ENCODE data around the gene HABP4. TPM values are rescaled to one million over a fixed set of nuclear protein-coding genes. Genes with fewer than 3 reads are reported as not detected.

HABP4 gene
- total and polyA plus RNA-seq, 10 donors, result 6.3 to 10.6 (median 7.7) TPM

DNA sequence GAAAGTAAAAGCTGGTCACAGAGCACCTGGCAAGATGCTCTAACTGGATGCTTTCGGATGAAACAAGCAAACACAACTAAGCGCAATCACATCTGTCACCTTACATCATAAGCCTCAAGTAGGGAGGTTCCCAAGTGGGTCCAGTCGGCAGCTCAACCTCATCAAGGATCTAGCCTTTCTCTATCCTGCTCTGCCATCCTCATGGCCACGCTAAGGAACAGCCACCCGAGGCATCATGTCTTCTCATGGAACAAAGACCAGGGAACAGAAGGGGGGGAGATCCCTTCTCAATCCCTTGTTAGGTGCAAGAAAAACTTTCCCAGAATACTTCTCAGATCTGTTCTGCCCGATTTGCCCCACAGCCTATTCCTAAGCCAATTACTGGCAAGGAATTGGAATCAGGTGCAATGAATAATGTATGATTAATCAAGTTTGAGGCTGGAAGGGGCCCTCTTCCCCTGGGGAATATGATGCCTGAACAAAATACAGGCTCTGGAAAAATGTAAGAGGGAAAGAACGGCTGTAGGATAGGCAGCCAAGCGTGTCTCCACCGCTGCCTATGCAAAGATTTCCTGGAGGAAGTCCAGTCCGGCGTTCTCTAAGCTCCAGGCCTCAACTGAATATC is 1.3 kb upstream of the HABP4 start:
- H3K4me3 ChIP-seq, result no peak overlapping the region
- H3K4me1 ChIP-seq, result peaks cover 0 to 32% (median 20%) of the 10 kb centered on the region in 6 donors
- intact Hi-C loops (cut with DNase I; ENCODE audit: low total_unique reads), result loop anchor here (2.0 kb wide), 1 partner anchor 30 kb away; the partner anchor contains the start of gene ZNF367

DNA sequence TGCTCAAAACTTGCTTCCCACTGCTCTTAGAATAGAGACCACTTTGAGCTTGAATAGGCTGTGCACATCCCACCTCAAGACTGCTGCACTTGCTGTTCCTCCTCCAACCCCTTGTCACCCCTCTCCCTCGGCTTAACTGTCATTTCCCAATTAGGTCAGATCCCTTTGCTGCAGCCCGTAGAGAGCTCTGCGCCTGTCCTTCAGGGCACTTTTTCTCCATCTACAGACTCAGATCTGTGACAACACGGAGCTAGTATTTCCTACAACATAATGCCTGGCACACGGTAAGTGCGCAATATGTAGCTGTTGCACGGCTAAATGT is 485 bp upstream of the HABP4 start:
- intact Hi-C loops (cut with DNase I; ENCODE audit: low total_unique reads), result loop anchor here (2.0 kb wide), 1 partner anchor 31 kb away; the partner anchor contains the start of gene ZNF367
- DNase-seq, result no peak
- Histone ChIP-seq H3K9me3 (no peaks in the 10 kb centered on the region), H3K4me3 (peak overlapping the region; percentile 24 to 91 (median 72)), H3K27ac (peak overlapping the region in 4 of 8 donors; percentile 76 to 87 (median 84)), H3K27me3 (replicated peaks in 1 of 7) (peaks cover 0 to 25% (median 0%) of the 10 kb centered on the region in 7 donors), H3K4me1 (peaks cover 0 to 33% (median 20%) of the 10 kb centered on the region in 6 donors), H3K36me3 (no peaks in the 10 kb centered on the region)
- 0 to 1% (median 1%) methylated on average over 7 of the region's 7 CpGs for WGBS, 5 donors
- no peak for TF ChIP-seq POLR2AphosphoS5 (IDR thresholded peaks at IDR 0.05)
- TF ChIP-seq CTCF (IDR thresholded peaks at IDR 0.05 in 8 of 11, conservative IDR thresholded peaks at IDR 0.05 in 3 of 11), result no peak
- no peak for TF ChIP-seq POLR2A (IDR thresholded peaks at IDR 0.05)

More for the DNA sequence above, 1.3 kb upstream of the HABP4 start:
- DNase-seq, result no peak
- Histone ChIP-seq H3K27ac (no peak overlapping the region), H3K9me3 (no peaks in the 10 kb centered on the region), H3K27me3 (replicated peaks in 1 of 7) (peaks cover 0 to 25% (median 0%) of the 10 kb centered on the region in 7 donors), H3K36me3 (no peaks in the 10 kb centered on the region)
- WGBS, 5 donors, result 82 to 93% (median 89%) methylated on average over 11 of the region's 11 CpGs
- TF ChIP-seq POLR2AphosphoS5 (IDR thresholded peaks at IDR 0.05) (no peak), CTCF (IDR thresholded peaks at IDR 0.05 in 8 of 11, conservative IDR thresholded peaks at IDR 0.05 in 3 of 11) (no peak), POLR2A (IDR thresholded peaks at IDR 0.05) (no peak)

- H3K27me3 ChIP-seq (replicated peaks in 1 of 7), result peaks cover 0 to 25% (median 0%) of the 10 kb centered on the region in 7 donors
- intact Hi-C loops (cut with DNase I; ENCODE audit: low total_unique reads), result loop anchor here (5.0 kb wide), 1 partner anchor 116 kb away; no protein-coding TSS in a partner anchor
Observed at GRCh38 chr9:96450613-96451528, 902 bp downstream of the HABP4 start.

More at GRCh38 chr9:96450613-96451528, 902 bp downstream of the HABP4 start:
- Histone ChIP-seq H3K4me3 (peak overlapping the region; percentile 61 to 91 (median 72)), H3K27ac (peak overlapping the region in 7 of 8 donors; percentile 67 to 87 (median 76)), H3K36me3 (no peaks in the 10 kb centered on the region), H3K4me1 (peaks cover 0 to 33% (median 20%) of the 10 kb centered on the region in 6 donors), H3K9me3 (no peaks in the 10 kb centered on the region)
- 1 to 3% (median 2%) methylated on average over 14 to 63 of the region's 63 CpGs for WGBS, 5 donors
- peak; percentile 84 for DNase-seq
- TF ChIP-seq CTCF (IDR thresholded peaks at IDR 0.05 in 8 of 11, conservative IDR thresholded peaks at IDR 0.05 in 3 of 11), result no peak
- TF ChIP-seq POLR2AphosphoS5 (IDR thresholded peaks at IDR 0.05), result peak in 2 of 3 donors; percentile 48 to 50

All from spleen (tissue), 11 donors.